ENCODE measurements around the gene RAB21.
"Not testable (repeated sequence)": the region's sequence is repeated elsewhere in the genome, so short reads cannot be mapped to it uniquely, and the experiment has no call there.

The RAB21 gene

DNA sequence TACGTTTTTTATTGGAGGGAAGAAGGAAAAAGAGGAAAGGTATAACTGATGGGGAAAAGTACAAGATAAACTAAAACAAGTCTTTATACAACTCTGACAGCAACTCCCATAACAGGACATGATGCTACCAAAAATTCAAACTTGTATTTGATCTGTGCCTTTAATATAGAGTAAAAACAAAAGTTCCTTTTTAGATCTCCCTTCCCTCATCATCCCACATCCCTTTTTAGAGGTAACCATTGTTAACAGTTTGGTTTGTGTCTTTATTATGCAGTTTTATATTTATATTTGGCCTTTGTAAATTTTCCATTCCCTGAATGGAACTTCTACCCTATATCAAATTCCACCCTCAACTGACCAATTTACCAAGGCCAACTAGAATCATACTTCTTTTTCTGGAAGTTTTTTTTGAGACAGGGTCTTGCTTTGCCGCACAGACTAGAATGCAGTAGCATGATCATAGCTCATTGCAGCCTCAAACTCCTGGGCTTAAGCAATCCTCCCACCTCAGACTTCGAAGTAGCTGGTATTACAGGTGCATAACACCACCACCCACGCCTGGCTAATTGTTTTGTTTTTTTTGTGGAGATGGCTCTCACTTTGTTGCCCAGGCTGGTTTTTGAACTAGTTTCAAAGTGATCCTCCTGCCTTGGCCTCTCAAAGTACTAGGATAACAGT, 36.9 kb downstream of the RAB21 start:
- no peak for FAIRE-seq
- DNase-seq (ENCODE audit: insufficient read length, low spot score), result no peak
- TF ChIP-seq PAX5 (IDR thresholded peaks at IDR 0.05; ENCODE audit: insufficient read depth, low read length, severe bottlenecking), result no peak
- no peak for TF ChIP-seq POLR2AphosphoS5 (IDR thresholded peaks at IDR 0.05; ENCODE audit: low read depth, low read length)
- TF ChIP-seq SPI1 (IDR thresholded peaks at IDR 0.05; ENCODE audit: low read depth, low read length), result no peak
- no peak for TF ChIP-seq POLR2A (IDR thresholded peaks at IDR 0.05; ENCODE audit: low read depth, low read length)
- no peak for TF ChIP-seq POU2F2 (IDR thresholded peaks at IDR 0.05; ENCODE audit: low read depth, low read length)
- no peak for TF ChIP-seq TAF1 (IDR thresholded peaks at IDR 0.05; ENCODE audit: low read depth, low read length)

GRCh38 chr12:71792599-71792998, 37.9 kb downstream of the RAB21 start:
- TF ChIP-seq TAF1 (IDR thresholded peaks at IDR 0.05; ENCODE audit: low read depth, low read length), result no peak
- no peak for TF ChIP-seq PAX5 (IDR thresholded peaks at IDR 0.05; ENCODE audit: insufficient read depth, low read length, severe bottlenecking)
- TF ChIP-seq POU2F2 (IDR thresholded peaks at IDR 0.05; ENCODE audit: low read depth, low read length), result no peak
- TF ChIP-seq SPI1 (IDR thresholded peaks at IDR 0.05; ENCODE audit: low read depth, low read length), result no peak
- TF ChIP-seq POLR2A (IDR thresholded peaks at IDR 0.05; ENCODE audit: low read depth, low read length), result no peak
- TF ChIP-seq POLR2AphosphoS5 (IDR thresholded peaks at IDR 0.05; ENCODE audit: low read depth, low read length), result no peak
- FAIRE-seq (no peak), DNase-seq (ENCODE audit: insufficient read length, low spot score) (no peak)

- no peak for DNase-seq (ENCODE audit: insufficient read length, low spot score)
- no peak for TF ChIP-seq POLR2A (IDR thresholded peaks at IDR 0.05; ENCODE audit: low read depth, low read length)
- TF ChIP-seq POLR2AphosphoS5 (IDR thresholded peaks at IDR 0.05; ENCODE audit: low read depth, low read length), result no peak
- no peak for TF ChIP-seq TAF1 (IDR thresholded peaks at IDR 0.05; ENCODE audit: low read depth, low read length)
- no peak for TF ChIP-seq SPI1 (IDR thresholded peaks at IDR 0.05; ENCODE audit: low read depth, low read length)
- TF ChIP-seq PAX5 (IDR thresholded peaks at IDR 0.05; ENCODE audit: insufficient read depth, low read length, severe bottlenecking), result no peak
- TF ChIP-seq POU2F2 (IDR thresholded peaks at IDR 0.05; ENCODE audit: low read depth, low read length), result no peak
- FAIRE-seq, result no peak
Measured at GRCh38 chr12:71795901-71796300, 41.2 kb downstream of the RAB21 start.

DNA sequence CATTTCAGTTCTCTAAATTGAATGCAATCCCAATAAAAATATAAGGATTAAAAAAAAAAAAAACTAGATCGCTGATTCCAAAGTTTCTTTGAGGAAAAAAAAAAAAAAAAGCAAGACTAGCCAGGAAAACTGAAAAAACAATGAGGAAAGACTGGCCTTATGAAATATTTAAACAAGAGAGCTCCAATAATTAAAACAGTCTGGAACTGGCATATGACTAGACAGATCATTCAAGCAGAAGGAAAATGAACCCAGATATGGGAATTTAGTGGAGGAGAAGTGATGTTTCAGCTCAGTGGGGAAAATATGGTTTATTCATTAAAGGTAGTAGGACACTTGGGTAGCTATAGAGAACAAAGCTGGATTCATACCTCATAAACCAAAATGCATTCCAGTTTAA, 42.9 kb downstream of the RAB21 start:
- TF ChIP-seq POLR2AphosphoS5 (IDR thresholded peaks at IDR 0.05; ENCODE audit: low read depth, low read length), result no peak
- TF ChIP-seq SPI1 (IDR thresholded peaks at IDR 0.05; ENCODE audit: low read depth, low read length), result no peak
- no peak for TF ChIP-seq PAX5 (IDR thresholded peaks at IDR 0.05; ENCODE audit: insufficient read depth, low read length, severe bottlenecking)
- no peak for TF ChIP-seq POU2F2 (IDR thresholded peaks at IDR 0.05; ENCODE audit: low read depth, low read length)
- TF ChIP-seq POLR2A (IDR thresholded peaks at IDR 0.05; ENCODE audit: low read depth, low read length), result no peak
- no peak for TF ChIP-seq TAF1 (IDR thresholded peaks at IDR 0.05; ENCODE audit: low read depth, low read length)
- FAIRE-seq (no peak), DNase-seq (ENCODE audit: insufficient read length, low spot score) (no peak)

DNA sequence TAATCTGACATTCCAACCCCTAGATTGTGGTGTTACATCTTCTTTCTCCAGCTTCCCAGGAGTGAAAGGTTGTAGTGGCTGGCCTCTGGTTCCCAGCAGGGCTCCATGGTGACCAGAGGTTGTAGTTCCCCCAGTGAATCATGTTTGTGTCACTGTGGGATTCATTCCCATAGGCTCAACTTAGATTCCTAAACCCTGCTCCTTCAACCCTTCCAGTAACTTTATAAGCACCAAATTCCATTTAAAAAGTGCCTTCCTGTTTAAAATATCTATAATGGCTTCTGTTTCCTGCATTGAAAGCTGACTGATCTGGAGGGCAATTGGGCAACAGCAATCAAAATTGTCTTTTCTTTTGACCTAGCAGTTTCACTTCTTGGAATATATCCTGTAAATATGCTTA, 44.4 kb downstream of the RAB21 start:
- no peak for FAIRE-seq
- TF ChIP-seq POLR2AphosphoS5 (IDR thresholded peaks at IDR 0.05; ENCODE audit: low read depth, low read length), result no peak
- TF ChIP-seq TAF1 (IDR thresholded peaks at IDR 0.05; ENCODE audit: low read depth, low read length), result no peak
- TF ChIP-seq SPI1 (IDR thresholded peaks at IDR 0.05; ENCODE audit: low read depth, low read length), result no peak
- no peak for TF ChIP-seq PAX5 (IDR thresholded peaks at IDR 0.05; ENCODE audit: insufficient read depth, low read length, severe bottlenecking)
- no peak for TF ChIP-seq POU2F2 (IDR thresholded peaks at IDR 0.05; ENCODE audit: low read depth, low read length)
- TF ChIP-seq POLR2A (IDR thresholded peaks at IDR 0.05; ENCODE audit: low read depth, low read length), result no peak
- no peak for DNase-seq (ENCODE audit: insufficient read length, low spot score)

GRCh38 chr12:71800177-71800576, 45.5 kb downstream of the RAB21 start:
- TF ChIP-seq PAX5 (IDR thresholded peaks at IDR 0.05; ENCODE audit: insufficient read depth, low read length, severe bottlenecking), result no peak
- no peak for TF ChIP-seq POU2F2 (IDR thresholded peaks at IDR 0.05; ENCODE audit: low read depth, low read length)
- TF ChIP-seq SPI1 (IDR thresholded peaks at IDR 0.05; ENCODE audit: low read depth, low read length), result no peak
- no peak for TF ChIP-seq POLR2A (IDR thresholded peaks at IDR 0.05; ENCODE audit: low read depth, low read length)
- no peak for TF ChIP-seq POLR2AphosphoS5 (IDR thresholded peaks at IDR 0.05; ENCODE audit: low read depth, low read length)
- TF ChIP-seq TAF1 (IDR thresholded peaks at IDR 0.05; ENCODE audit: low read depth, low read length), result no peak
- DNase-seq (ENCODE audit: insufficient read length, low spot score) (no peak), FAIRE-seq (no peak)

DNA sequence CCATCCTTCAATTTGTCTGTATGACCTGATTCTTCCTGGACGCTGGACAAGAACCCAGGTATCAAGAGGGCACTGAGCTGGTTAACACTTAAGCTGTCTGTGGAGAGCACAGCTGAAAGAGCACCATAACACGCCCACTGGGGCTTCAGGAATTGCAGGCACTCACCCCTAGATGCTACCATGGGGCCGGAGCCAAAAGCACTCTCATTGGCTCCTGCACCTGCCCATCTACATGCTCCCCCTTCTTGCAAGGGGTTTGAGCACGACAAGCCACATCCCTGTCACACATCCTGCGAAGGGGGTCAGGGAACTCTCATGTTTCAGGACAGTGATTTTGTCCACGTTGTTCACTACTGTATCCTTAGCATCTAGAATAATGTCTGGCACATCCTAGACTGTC, 49.8 kb downstream of the RAB21 start:
- no peak for DNase-seq (ENCODE audit: insufficient read length, low spot score)
- TF ChIP-seq TAF1 (IDR thresholded peaks at IDR 0.05; ENCODE audit: low read depth, low read length) (no peak), POU2F2 (IDR thresholded peaks at IDR 0.05; ENCODE audit: low read depth, low read length) (no peak), PAX5 (IDR thresholded peaks at IDR 0.05; ENCODE audit: insufficient read depth, low read length, severe bottlenecking) (no peak), SPI1 (IDR thresholded peaks at IDR 0.05; ENCODE audit: low read depth, low read length) (no peak), POLR2AphosphoS5 (IDR thresholded peaks at IDR 0.05; ENCODE audit: low read depth, low read length) (no peak), POLR2A (IDR thresholded peaks at IDR 0.05; ENCODE audit: low read depth, low read length) (no peak)

DNA sequence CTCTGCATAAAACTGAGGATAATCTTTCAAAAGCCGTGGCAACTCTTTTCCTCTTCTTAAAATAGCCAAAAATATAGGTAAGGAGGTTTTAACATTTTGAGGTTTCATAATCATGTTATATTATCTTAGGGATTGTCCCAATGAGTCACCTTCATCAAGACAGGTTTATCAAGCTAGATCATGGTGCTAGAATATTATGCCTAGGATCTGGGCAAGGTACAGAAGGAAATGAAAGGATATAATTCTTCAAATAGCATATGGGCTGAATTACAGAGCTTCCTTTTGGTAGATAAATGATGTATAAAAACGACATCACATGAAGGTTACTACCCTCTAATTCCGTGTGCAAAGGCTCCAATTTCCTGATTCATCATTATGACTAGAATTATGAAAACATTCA, 56.3 kb downstream of the RAB21 start:
- no peak for TF ChIP-seq POU2F2 (IDR thresholded peaks at IDR 0.05; ENCODE audit: low read depth, low read length)
- TF ChIP-seq POLR2A (IDR thresholded peaks at IDR 0.05; ENCODE audit: low read depth, low read length), result no peak
- no peak for TF ChIP-seq POLR2AphosphoS5 (IDR thresholded peaks at IDR 0.05; ENCODE audit: low read depth, low read length)
- TF ChIP-seq SPI1 (IDR thresholded peaks at IDR 0.05; ENCODE audit: low read depth, low read length), result no peak
- no peak for TF ChIP-seq TAF1 (IDR thresholded peaks at IDR 0.05; ENCODE audit: low read depth, low read length)
- no peak for TF ChIP-seq PAX5 (IDR thresholded peaks at IDR 0.05; ENCODE audit: insufficient read depth, low read length, severe bottlenecking)
- DNase-seq (ENCODE audit: insufficient read length, low spot score) (no peak), FAIRE-seq (no peak)

More for the DNA sequence above, 49.8 kb downstream of the RAB21 start:
- FAIRE-seq, result no peak

DNA sequence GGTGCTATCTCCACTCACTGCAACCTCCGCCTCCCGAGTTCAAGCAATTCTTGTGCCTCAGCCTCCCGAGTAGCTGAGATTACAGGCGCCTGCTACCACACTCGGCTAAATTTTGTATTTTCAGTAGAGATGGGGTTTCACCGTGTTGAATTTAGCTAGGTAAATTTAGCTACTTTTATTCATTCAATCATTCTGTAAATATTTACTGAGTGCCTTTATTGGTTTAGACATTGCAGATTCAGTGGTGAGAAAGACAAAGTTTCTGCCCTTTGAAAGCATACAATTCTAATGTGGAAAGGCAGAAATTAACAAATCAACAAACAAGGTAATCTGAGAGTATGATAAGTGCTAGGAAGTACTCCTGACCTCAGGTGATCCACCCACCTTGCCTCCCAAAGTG, 60.6 kb downstream of the RAB21 start:
- FAIRE-seq; DNase-seq (ENCODE audit: insufficient read length, low spot score): not testable (repeated sequence)

GRCh38 chr12:71822088-71822487, 67.4 kb downstream of the RAB21 start:
- not testable (repeated sequence) for DNase-seq (ENCODE audit: insufficient read length, low spot score)

More at GRCh38 chr12:71822088-71822487, 67.4 kb downstream of the RAB21 start:
- FAIRE-seq, result not testable (repeated sequence)
